DND-41 (cell line): ENCODE measurements around the gene GNPTG.

Experiments used
- ATAC-seq: fragments of 200-7000 bp; cut with Tn5 transposase; 3 replicates; pipeline ENCODE4 v1.9.1; 2021; ENCODE audit warnings: low read depth; ENCODE audit not compliant: insufficient read depth
- DNase-seq: peaks from one replicate; pipeline ENCODE4 v3.0.0-alpha.2; 2020
- H2AFZ ChIP-seq: 2 replicates; pipeline ENCODE4 v1.6.0; 2012; ENCODE audit warnings: low read depth, low read length
- H3K27ac ChIP-seq: 2 replicates; pipeline ENCODE4 v1.5.1; 2012; ENCODE audit warnings: low read length, inconsistent platforms
- H3K27me3 ChIP-seq: fragments of 200-600 bp; sonication (generic); 2 replicates; pipeline ENCODE4 v1.6.0; 2012; ENCODE audit warnings: low read length, mild to moderate bottlenecking, inconsistent platforms; ENCODE audit not compliant: insufficient read depth, poor library complexity
- H3K36me3 ChIP-seq: 2 replicates; pipeline ENCODE4 v1.5.1; 2012; ENCODE audit warnings: low read length, inconsistent platforms; ENCODE audit not compliant: insufficient read depth
- H3K4me1 ChIP-seq: 2 replicates; pipeline ENCODE4 v1.5.1; 2012; ENCODE audit warnings: mild to moderate bottlenecking, low read length; ENCODE audit not compliant: insufficient read depth
- H3K4me2 ChIP-seq: 2 replicates; pipeline ENCODE4 v1.6.0; 2012; ENCODE audit warnings: mild to moderate bottlenecking, moderate library complexity, low read length, inconsistent platforms; ENCODE audit not compliant: insufficient read depth
- H3K4me3 ChIP-seq, 2 experiments: fragments of 200-600 bp in 1 of 2; shearing (Covaris generic) in 1 of 2; 2 replicates each; pipeline ENCODE4 v1.5.1; 2012 to 2016; ENCODE audit warnings: inconsistent platforms in 2 of 2, low read length in 2 of 2, mild to moderate bottlenecking in 2 of 2, low read depth in 1 of 2, moderate library complexity in 1 of 2
- H3K79me2 ChIP-seq: 2 replicates; pipeline ENCODE4 v1.6.0; 2012; ENCODE audit warnings: low read length, inconsistent platforms; ENCODE audit not compliant: insufficient read depth
- H3K9ac ChIP-seq: 2 replicates; pipeline ENCODE4 v1.6.0; 2012; ENCODE audit warnings: low read depth, mild to moderate bottlenecking, inconsistent platforms, low read length, moderate library complexity
- H3K9me3 ChIP-seq: 2 replicates; pipeline ENCODE4 v1.5.1; 2012; ENCODE audit warnings: low read length, moderate library complexity, mild to moderate bottlenecking, inconsistent platforms; ENCODE audit not compliant: insufficient read depth, severe bottlenecking
- H4K20me1 ChIP-seq: 2 replicates; pipeline ENCODE4 v1.6.0; 2012; ENCODE audit warnings: low read length; ENCODE audit not compliant: insufficient read depth
- CTCF ChIP-seq: IDR thresholded peaks from 2 replicates; pipeline ENCODE4 v1.5.1; 2012; ENCODE audit warnings: borderline replicate concordance, low read length, moderate library complexity, mild to moderate bottlenecking; ENCODE audit not compliant: poor library complexity, severe bottlenecking; ENCODE audit errors: extremely low read depth
- EZH2 ChIP-seq: IDR thresholded peaks from 3 replicates; pipeline ENCODE4 v1.6.1; 2012; ENCODE audit warnings: borderline replicate concordance, low read depth, mild to moderate bottlenecking, moderate library complexity, low read length, inconsistent platforms; ENCODE audit not compliant: severe bottlenecking

Gene GNPTG

GRCh38 chr16:1397779-1398178 is 46.0 kb downstream of the GNPTG start:
- H3K27ac ChIP-seq = no peak overlapping the region
- peaks cover 3% of the 10 kb centered on the region; the same call in 1 of the 2 replicates for H4K20me1 ChIP-seq
- no peaks in the 10 kb centered on the region for H3K9me3 ChIP-seq
- peaks cover 52% of the 10 kb centered on the region for H3K36me3 ChIP-seq
- no peak for ATAC-seq
- H3K4me2 ChIP-seq = no peak overlapping the region
- no peaks in the 10 kb centered on the region for H3K79me2 ChIP-seq
- H3K4me3 ChIP-seq = no peak overlapping the region
- TF ChIP-seq CTCF = no peak
- no peak for TF ChIP-seq EZH2
- no peak overlapping the region for H2AFZ ChIP-seq
- H3K9ac ChIP-seq = no peak overlapping the region
- H3K4me1 ChIP-seq = no peaks in the 10 kb centered on the region
- no peaks in the 10 kb centered on the region for H3K27me3 ChIP-seq
- DNase-seq = no peak

GRCh38 chr16:1398351-1398750 is 46.6 kb downstream of the GNPTG start:
- H3K9ac ChIP-seq = no peak overlapping the region
- H2AFZ ChIP-seq = no peak overlapping the region
- DNase-seq (no peak), ATAC-seq (no peak)
- no peak overlapping the region for H3K4me3 ChIP-seq
- H3K36me3 ChIP-seq = peaks cover 53% of the 10 kb centered on the region
- no peaks in the 10 kb centered on the region for H3K9me3 ChIP-seq
- H4K20me1 ChIP-seq = peaks cover 8% of the 10 kb centered on the region
- peaks cover 4% of the 10 kb centered on the region; the same call in 1 of the 2 replicates for H3K79me2 ChIP-seq
- H3K4me1 ChIP-seq = no peaks in the 10 kb centered on the region
- no peak overlapping the region for H3K4me2 ChIP-seq
- H3K27ac ChIP-seq = no peak overlapping the region
- no peaks in the 10 kb centered on the region for H3K27me3 ChIP-seq
- TF ChIP-seq EZH2 (no peak), CTCF (no peak)

- TF ChIP-seq CTCF (no peak), EZH2 (no peak)
- no peak for DNase-seq
- no peak for ATAC-seq
Observed at GRCh38 chr16:1398826-1399581, 47.3 kb downstream of the GNPTG start.

More at GRCh38 chr16:1398826-1399581, 47.3 kb downstream of the GNPTG start:
- H3K27me3 ChIP-seq = no peaks in the 10 kb centered on the region
- peaks cover 10% of the 10 kb centered on the region; the same call in 1 of the 2 replicates for H3K79me2 ChIP-seq
- peaks cover 15% of the 10 kb centered on the region for H4K20me1 ChIP-seq
- no peaks in the 10 kb centered on the region for H3K4me1 ChIP-seq
- H3K4me2 ChIP-seq = no peak overlapping the region
- H3K9ac ChIP-seq = no peak overlapping the region
- peaks cover 53% of the 10 kb centered on the region for H3K36me3 ChIP-seq
- no peak overlapping the region for H3K27ac ChIP-seq
- H3K4me3 ChIP-seq = no peak overlapping the region
- H2AFZ ChIP-seq = no peak overlapping the region
- H3K9me3 ChIP-seq = no peaks in the 10 kb centered on the region
